Ectodermal cell (in vitro differentiated cells): Measurements from ENCODE around the gene MORC4.
"Not testable (repeated sequence)": the region's sequence is repeated elsewhere in the genome, so short reads cannot be mapped to it uniquely, and the experiment has no call there.

Experiments
- H3K27ac ChIP-seq: 2 replicates; pipeline ENCODE4 v1.7.0; 2013; ENCODE audit warnings: mild to moderate bottlenecking, low read depth, low read length; ENCODE audit not compliant: insufficient read depth, poor library complexity, severe bottlenecking
- H3K27me3 ChIP-seq: 2 replicates; pipeline ENCODE4 v1.7.0; 2013; ENCODE audit warnings: mild to moderate bottlenecking, low read length; ENCODE audit not compliant: insufficient read depth, control insufficient read depth, poor library complexity, severe bottlenecking
- H3K36me3 ChIP-seq: one replicate; pipeline ENCODE4 v1.7.0; 2013; ENCODE audit warnings: low read length; ENCODE audit not compliant: control insufficient read depth, insufficient read depth
- H3K4me1 ChIP-seq: one replicate; pipeline ENCODE4 v1.7.0; 2013; ENCODE audit warnings: low read length; ENCODE audit not compliant: control insufficient read depth, insufficient read depth
- H3K4me3 ChIP-seq: 2 replicates; pipeline ENCODE4 v1.7.0; 2013; ENCODE audit warnings: low read depth, low read length, control low read depth; ENCODE audit not compliant: insufficient read depth
- H3K9me3 ChIP-seq: 2 replicates; pipeline ENCODE4 v1.7.0; 2013; ENCODE audit warnings: mild to moderate bottlenecking, low read length, moderate library complexity; ENCODE audit not compliant: control insufficient read depth
- WGBS, 2 experiments: methylation state at CpG; one replicate each; pipeline ENCODE4 v1.1.7; 2013; ENCODE audit warnings: missing lambda C conversion rate in 2 of 2; 5-methylcytosine and 5-hydroxymethylcytosine counted together

Gene MORC4

GRCh38 chrX:106980952-106981626, 18.9 kb downstream of the MORC4 start:
- WGBS, 2 experiments = 93 to 100% methylated on average over 3 of the region's 6 CpGs
- no peak overlapping the region for H3K27ac ChIP-seq
- no peaks in the 10 kb centered on the region for H3K27me3 ChIP-seq
- no peaks in the 10 kb centered on the region for H3K36me3 ChIP-seq
- no peaks in the 10 kb centered on the region for H3K9me3 ChIP-seq
- no peaks in the 10 kb centered on the region for H3K4me1 ChIP-seq
- H3K4me3 ChIP-seq = no peak overlapping the region

DNA sequence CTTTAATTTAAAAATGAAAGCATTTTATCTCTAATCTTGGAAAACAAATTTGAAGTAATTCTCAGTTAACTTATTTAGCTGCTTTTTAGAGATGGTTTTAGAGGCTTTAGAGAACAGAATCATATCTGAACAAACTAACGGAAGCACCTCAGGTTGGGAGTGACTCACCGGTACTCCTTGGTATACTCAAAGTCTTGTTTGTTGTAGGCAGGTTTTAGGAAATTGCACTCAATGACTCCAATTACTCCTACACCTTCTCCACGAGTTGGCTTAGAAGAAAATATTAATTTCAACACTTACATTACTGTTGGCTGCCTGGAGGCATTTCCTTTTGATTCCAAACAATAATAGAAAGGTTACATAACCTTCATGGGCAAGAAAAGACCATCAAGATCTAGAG, 23.6 kb downstream of the MORC4 start:
- no peaks in the 10 kb centered on the region for H3K36me3 ChIP-seq
- no peaks in the 10 kb centered on the region for H3K27me3 ChIP-seq
- no peaks in the 10 kb centered on the region for H3K9me3 ChIP-seq
- 88 to 100% methylated on average over 1 to 3 of the region's 3 CpGs for WGBS, 2 experiments
- H3K27ac ChIP-seq = no peak overlapping the region
- no peaks in the 10 kb centered on the region for H3K4me1 ChIP-seq
- no peak overlapping the region for H3K4me3 ChIP-seq

GRCh38 chrX:106973433-106974149, 26.4 kb downstream of the MORC4 start:
- 90% methylated on average over 5 of the region's 5 CpGs for WGBS, 2 experiments
- H3K36me3 ChIP-seq = no peaks in the 10 kb centered on the region

DNA sequence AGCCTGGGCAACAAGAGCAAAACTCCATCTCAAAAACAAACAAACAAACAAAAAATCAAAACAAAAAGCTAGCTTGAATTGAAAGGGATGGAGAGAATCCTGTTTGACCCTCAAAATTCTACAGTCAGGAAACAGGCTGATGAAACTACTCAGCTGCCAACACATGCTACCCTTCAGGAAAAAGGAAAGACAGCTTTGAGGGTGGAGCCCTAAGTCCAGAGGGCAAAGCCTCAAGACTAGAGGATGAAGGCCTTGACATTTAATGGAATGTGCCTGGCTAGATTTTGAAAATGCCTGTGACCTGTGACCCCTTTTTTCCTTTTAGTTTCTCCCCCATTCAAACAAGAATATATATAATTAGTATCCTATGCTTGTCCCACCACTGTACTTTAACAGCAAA, 27.1 kb downstream of the MORC4 start:
- no peaks in the 10 kb centered on the region for H3K4me1 ChIP-seq
- H3K36me3 ChIP-seq = no peaks in the 10 kb centered on the region
- no peak overlapping the region for H3K27ac ChIP-seq
- H3K4me3 ChIP-seq = no peak overlapping the region
- no peaks in the 10 kb centered on the region for H3K9me3 ChIP-seq
- H3K27me3 ChIP-seq = no peaks in the 10 kb centered on the region

More at GRCh38 chrX:106973433-106974149, 26.4 kb downstream of the MORC4 start:
- no peak overlapping the region for H3K27ac ChIP-seq
- H3K9me3 ChIP-seq = no peaks in the 10 kb centered on the region
- H3K4me1 ChIP-seq = no peaks in the 10 kb centered on the region
- H3K27me3 ChIP-seq = no peaks in the 10 kb centered on the region
- H3K4me3 ChIP-seq = no peak overlapping the region

DNA sequence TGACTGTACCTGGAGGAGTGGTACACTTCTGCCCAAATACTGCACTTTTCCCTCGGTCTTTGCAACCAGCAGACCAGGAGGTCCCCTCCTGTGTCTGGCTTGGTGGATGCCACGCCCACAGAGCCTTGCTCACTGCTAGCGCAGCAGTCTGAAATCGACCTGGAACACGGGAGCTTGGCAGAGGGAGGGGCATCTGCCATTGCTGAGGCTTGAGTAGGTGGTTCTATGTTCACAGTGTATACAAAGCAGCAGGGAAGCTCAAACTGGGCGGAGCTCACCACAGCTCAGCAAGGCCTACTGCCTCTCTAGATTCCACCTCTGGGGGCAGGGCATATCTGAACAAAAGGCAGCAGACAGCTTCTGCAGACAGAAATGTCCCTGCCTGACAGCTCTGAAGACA, 33.5 kb downstream of the MORC4 start:
- H3K27ac ChIP-seq, H3K4me1 ChIP-seq, H3K4me3 ChIP-seq, H3K36me3 ChIP-seq, H3K9me3 ChIP-seq, H3K27me3 ChIP-seq: not testable (repeated sequence)
- WGBS, 2 experiments = 68 to 71% methylated on average over 6 of the region's 6 CpGs

- WGBS, 2 experiments = 63 to 93% methylated on average over 1 of the region's 1 CpG
- no peak overlapping the region for H3K4me3 ChIP-seq
- no peaks in the 10 kb centered on the region for H3K4me1 ChIP-seq
- no peak overlapping the region for H3K27ac ChIP-seq
- no peaks in the 10 kb centered on the region for H3K36me3 ChIP-seq
- H3K27me3 ChIP-seq = no peaks in the 10 kb centered on the region
- no peaks in the 10 kb centered on the region for H3K9me3 ChIP-seq
Measured at GRCh38 chrX:106964290-106964689, 35.7 kb downstream of the MORC4 start.

DNA sequence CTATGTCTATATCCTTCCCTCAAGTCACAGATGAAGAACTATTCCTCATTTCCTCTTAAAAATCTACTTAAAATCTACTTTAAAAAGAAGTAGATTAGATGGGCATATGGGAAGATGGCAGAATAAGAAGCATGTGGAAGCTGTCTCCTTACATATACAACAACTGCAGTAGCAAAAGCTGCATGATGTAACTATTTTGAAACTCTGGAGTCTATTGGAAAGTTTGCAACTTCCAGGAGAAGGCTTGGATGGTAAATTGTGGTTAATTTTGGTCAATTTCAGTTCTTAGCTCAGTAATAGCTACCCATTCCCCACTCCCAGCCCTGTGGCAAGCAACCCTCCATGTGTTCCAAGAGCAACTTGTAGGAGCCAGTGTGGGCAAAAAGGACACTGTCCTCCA, 36.9 kb downstream of the MORC4 start:
- H3K27ac ChIP-seq = no peak overlapping the region
- H3K36me3 ChIP-seq = no peaks in the 10 kb centered on the region
- H3K4me1 ChIP-seq = no peaks in the 10 kb centered on the region
- no peaks in the 10 kb centered on the region for H3K27me3 ChIP-seq
- H3K4me3 ChIP-seq = no peak overlapping the region
- H3K9me3 ChIP-seq = no peaks in the 10 kb centered on the region

- Histone ChIP-seq H3K4me1 (no peaks in the 10 kb centered on the region), H3K27me3 (no peaks in the 10 kb centered on the region), H3K36me3 (no peaks in the 10 kb centered on the region), H3K9me3 (no peaks in the 10 kb centered on the region), H3K4me3 (no peak overlapping the region), H3K27ac (no peak overlapping the region)
- WGBS, 2 experiments = 68 to 71% methylated on average over 2 of the region's 2 CpGs
Measured at GRCh38 chrX:106959901-106960300, 40.1 kb downstream of the MORC4 start.

- Histone ChIP-seq H3K27ac (no peak overlapping the region), H3K4me3 (no peak overlapping the region), H3K27me3 (no peaks in the 10 kb centered on the region), H3K4me1 (no peaks in the 10 kb centered on the region), H3K36me3 (no peaks in the 10 kb centered on the region), H3K9me3 (no peaks in the 10 kb centered on the region)
- 88 to 100% methylated on average over 1 of the region's 1 CpG for WGBS, 2 experiments
Measured at GRCh38 chrX:106957856-106958255, 42.2 kb downstream of the MORC4 start.

- no CpG with 5 or more reads among the region's 1 CpG for WGBS, 2 experiments
- H3K27me3 ChIP-seq = no peaks in the 10 kb centered on the region
- no peaks in the 10 kb centered on the region for H3K9me3 ChIP-seq
- H3K4me1 ChIP-seq = no peaks in the 10 kb centered on the region
- no peaks in the 10 kb centered on the region for H3K36me3 ChIP-seq
- no peak overlapping the region for H3K4me3 ChIP-seq
- no peak overlapping the region for H3K27ac ChIP-seq
Measured at GRCh38 chrX:106955004-106955772, 44.8 kb downstream of the MORC4 start.
